GM04504 (cell line): ENCODE measurements around the gene SLC22A2.
"Not testable (repeated sequence)": the region's sequence is repeated elsewhere in the genome, so short reads cannot be mapped to it uniquely, and the experiment has no call there.

Experiments
- DNase-seq: peaks from one replicate; pipeline ENCODE4 v3.0.0-alpha.2; 2012; ENCODE audit warnings: low read depth

SLC22A2 gene

GRCh38 chr6:160258346-160259142 lies at the start of gene SLC22A2:
Gene SLC22A2 (minus strand): TSS chr6:160258821. CDS start chr6:160258757, 64 bp downstream.
- DNase-seq: no peak

- DNase-seq: no peak
Measured at GRCh38 chr6:160305926-160306713, 47.5 kb upstream of the SLC22A2 start.

- no peak for DNase-seq
Measured at GRCh38 chr6:160303806-160304205, 45.2 kb upstream of the SLC22A2 start.

GRCh38 chr6:160302431-160303082 lies 43.9 kb upstream of the SLC22A2 start:
- DNase-seq: not testable (repeated sequence)

GRCh38 chr6:160301339-160301738 lies 42.7 kb upstream of the SLC22A2 start:
- DNase-seq: no peak

- DNase-seq: no peak
Measured at GRCh38 chr6:160300076-160300695, 41.6 kb upstream of the SLC22A2 start.

GRCh38 chr6:160299559-160299958 lies 40.9 kb upstream of the SLC22A2 start:
- DNase-seq: no peak

GRCh38 chr6:160298121-160298520 lies 39.5 kb upstream of the SLC22A2 start:
- no peak for DNase-seq

- no peak for DNase-seq
Measured at GRCh38 chr6:160297310-160297709, 38.7 kb upstream of the SLC22A2 start.

- no peak for DNase-seq
Measured at GRCh38 chr6:160293844-160294243, 35.2 kb upstream of the SLC22A2 start.

- no peak for DNase-seq
Measured at GRCh38 chr6:160285541-160286105, 27.0 kb upstream of the SLC22A2 start.

- DNase-seq: no peak
Measured at GRCh38 chr6:160284575-160284974, 26.0 kb upstream of the SLC22A2 start.

GRCh38 chr6:160282444-160282843 lies 23.8 kb upstream of the SLC22A2 start:
- no peak for DNase-seq

GRCh38 chr6:160279850-160280249 lies 21.2 kb upstream of the SLC22A2 start:
- no peak for DNase-seq

GRCh38 chr6:160278786-160279310 lies 20.2 kb upstream of the SLC22A2 start:
- DNase-seq: no peak

- no peak for DNase-seq
Measured at GRCh38 chr6:160278311-160278710, 19.7 kb upstream of the SLC22A2 start.

GRCh38 chr6:160277546-160277945 lies 18.9 kb upstream of the SLC22A2 start:
- no peak for DNase-seq

- DNase-seq: no peak
Measured at GRCh38 chr6:160277144-160277543, 18.5 kb upstream of the SLC22A2 start.

GRCh38 chr6:160276126-160276525 lies 17.5 kb upstream of the SLC22A2 start:
- DNase-seq: no peak

GRCh38 chr6:160275511-160276003 lies 16.9 kb upstream of the SLC22A2 start:
- DNase-seq: no peak

- DNase-seq: no peak
Measured at GRCh38 chr6:160274871-160275510, 16.4 kb upstream of the SLC22A2 start.
